Cerebellar cortex (tissue), 1 donor: Measurements from ENCODE around the gene IQCK.

Experiments
- DNase-seq: peaks from one replicate; pipeline ENCODE4 v3.0.0-alpha.2; 2015; ENCODE audit warnings: low spot score

The IQCK gene

GRCh38 chr16:19718624-19718965 is 524 bp downstream of the IQCK start:
- peak; percentile 17 for DNase-seq

- DNase-seq: no peak
These were observed 4.3 kb downstream of the IQCK start for GRCh38 chr16:19722269-19722952.

GRCh38 chr16:19722981-19723380 is 4.9 kb downstream of the IQCK start:
- no peak for DNase-seq

- no peak for DNase-seq
These were observed 10.5 kb downstream of the IQCK start for GRCh38 chr16:19728636-19728965.

GRCh38 chr16:19733551-19733950 is 15.5 kb downstream of the IQCK start:
- DNase-seq: no peak

GRCh38 chr16:19735074-19735867 is 17.2 kb downstream of the IQCK start:
- DNase-seq: peak; percentile 97

- DNase-seq: no peak
These were observed 19.4 kb downstream of the IQCK start for GRCh38 chr16:19737306-19738038.

- DNase-seq: no peak
These were observed 23.3 kb downstream of the IQCK start for GRCh38 chr16:19741354-19741753.

- no peak for DNase-seq
These were observed 25.7 kb downstream of the IQCK start for GRCh38 chr16:19743816-19744159.

GRCh38 chr16:19744670-19745069 is 26.6 kb downstream of the IQCK start:
- DNase-seq: no peak

- no peak for DNase-seq
These were observed 27.4 kb downstream of the IQCK start for GRCh38 chr16:19745286-19746010.

- DNase-seq: no peak
These were observed 28.5 kb downstream of the IQCK start for GRCh38 chr16:19746561-19746960.

- no peak for DNase-seq
These were observed 30.5 kb downstream of the IQCK start for GRCh38 chr16:19748389-19749168.

GRCh38 chr16:19749571-19750080 is 31.6 kb downstream of the IQCK start:
- DNase-seq: no peak

GRCh38 chr16:19751478-19752385 is 33.7 kb downstream of the IQCK start:
- DNase-seq: no peak

- no peak for DNase-seq
These were observed 36.0 kb downstream of the IQCK start for GRCh38 chr16:19753815-19754643.

- no peak for DNase-seq
These were observed 36.6 kb downstream of the IQCK start for GRCh38 chr16:19754644-19755036.

- no peak for DNase-seq
These were observed 37.2 kb downstream of the IQCK start for GRCh38 chr16:19755268-19755667.

- DNase-seq: no peak
These were observed 39.0 kb downstream of the IQCK start for GRCh38 chr16:19757026-19757425.
